IMR-90 (cell line): ENCODE measurements around the gene CRYZL1. TPM values are rescaled to one million over a fixed set of nuclear protein-coding genes. Genes with fewer than 3 reads are reported as not detected.

ENCODE experiments used
- ATAC-seq: fragments of 200-7000 bp; cut with Tn5 transposase; 2 replicates; pipeline ENCODE4 v1.9.1; 2020; ENCODE audit warnings: low read depth, mild to moderate bottlenecking, moderate library complexity
- BruUV-seq: library from RNA; stranded (reverse); fragments of 400-500 nt; replicated peaks from 2 replicates; lab custom pipeline; 2021; lab: Mats Ljungman, UMichigan
- CTCF ChIA-PET: fragments of 300-600 bp; formaldehyde crosslinking; extraction: SDS; loops from one replicate; lab custom pipeline; 2021; ENCODE audit warnings: antibody characterized with exemption; lab: Yijun Ruan, JAX
- POLR2A ChIA-PET: fragments of 300-600 bp; sonication (Branson Sonifier 250); formaldehyde crosslinking; loops from one replicate; lab custom pipeline; 2022; ENCODE audit warnings: antibody characterized with exemption; ENCODE audit not compliant: unreplicated experiment; lab: Charles Lee
- DNase-seq: peaks from one replicate; pipeline ENCODE4 v3.0.0; 2013
- H2AFZ ChIP-seq: replicated peaks from 2 replicates; pipeline ENCODE3; 2013; ENCODE audit warnings: low read length, mild to moderate bottlenecking; ENCODE audit not compliant: poor library complexity
- H2AK5ac ChIP-seq: 2 replicates; pipeline ENCODE4 v1.6.1; 2013; ENCODE audit warnings: low read depth, low read length, inconsistent platforms
- H2AK9ac ChIP-seq: replicated peaks from 2 replicates; pipeline ENCODE3; 2013; ENCODE audit warnings: mild to moderate bottlenecking, low read depth, low read length, moderate library complexity; ENCODE audit not compliant: poor library complexity
- H2BK120ac ChIP-seq: 2 replicates; pipeline ENCODE4 v1.6.1; 2013; ENCODE audit warnings: low read depth, low read length, inconsistent platforms
- H2BK15ac ChIP-seq: 3 replicates; pipeline ENCODE4 v1.6.1; 2013; ENCODE audit warnings: low read depth, low read length, inconsistent platforms
- H2BK20ac ChIP-seq: 2 replicates; pipeline ENCODE4 v1.6.1; 2013; ENCODE audit warnings: low read depth, mild to moderate bottlenecking, inconsistent platforms, low read length, moderate library complexity
- H2BK5ac ChIP-seq: 2 replicates; pipeline ENCODE4 v1.6.1; 2013; ENCODE audit warnings: mild to moderate bottlenecking, low read depth, low read length, inconsistent platforms; ENCODE audit not compliant: poor library complexity, severe bottlenecking
- H3K14ac ChIP-seq: replicated peaks from 2 replicates; pipeline ENCODE4 v1.6.1; 2013; ENCODE audit warnings: low read depth, low read length, inconsistent platforms
- H3K18ac ChIP-seq: 2 replicates; pipeline ENCODE4 v1.6.1; 2013; ENCODE audit warnings: low read depth, low read length, control low read depth
- H3K23ac ChIP-seq: 2 replicates; pipeline ENCODE4 v1.6.1; 2013; ENCODE audit warnings: low read depth, low read length, inconsistent platforms
- H3K27ac ChIP-seq: 2 replicates; pipeline ENCODE4 v1.5.1; 2013; ENCODE audit warnings: mild to moderate bottlenecking, control low read depth, low read length; ENCODE audit not compliant: insufficient read depth
- H3K27me3 ChIP-seq: 2 replicates; pipeline ENCODE4 v1.6.1; 2013; ENCODE audit warnings: low read length; ENCODE audit not compliant: control insufficient read depth, insufficient read depth
- H3K36me3 ChIP-seq: 2 replicates; pipeline ENCODE4 v1.6.1; 2013; ENCODE audit warnings: low read length, mixed read lengths; ENCODE audit not compliant: control insufficient read depth, insufficient read depth
- H3K4ac ChIP-seq: 2 replicates; pipeline ENCODE4 v1.6.1; 2013; ENCODE audit warnings: low read depth, low read length, inconsistent platforms
- H3K4me1 ChIP-seq: 2 replicates; pipeline ENCODE4 v1.6.1; 2013; ENCODE audit warnings: low read length, mixed read lengths; ENCODE audit not compliant: control insufficient read depth, insufficient read depth
- H3K4me2 ChIP-seq: 2 replicates; pipeline ENCODE4 v1.6.1; 2013; ENCODE audit warnings: low read depth, mild to moderate bottlenecking, control low read depth, low read length, moderate library complexity
- H3K4me3 ChIP-seq: 2 replicates; pipeline ENCODE4 v1.5.1; 2013; ENCODE audit warnings: low read depth, mild to moderate bottlenecking, control low read depth, low read length, moderate library complexity; ENCODE audit not compliant: insufficient read depth
- H3K56ac ChIP-seq: 2 replicates; pipeline ENCODE4 v1.6.1; 2013; ENCODE audit warnings: low read length, inconsistent platforms; ENCODE audit not compliant: insufficient read depth; ENCODE audit errors: extremely low read depth
- H3K79me1 ChIP-seq, 2 experiments: 2 replicates each; pipeline ENCODE4 v1.6.1; 2013; ENCODE audit warnings: low read length in 2 of 2, inconsistent platforms in 1 of 2, low read depth in 1 of 2
- H3K9ac ChIP-seq: 2 replicates; pipeline ENCODE4 v1.6.1; 2013; ENCODE audit warnings: low read depth, low read length, control low read depth
- H3K9me1 ChIP-seq: 2 replicates; pipeline ENCODE4 v1.6.1; 2013; ENCODE audit warnings: low read length, inconsistent platforms; ENCODE audit not compliant: insufficient read depth
- H3K9me3 ChIP-seq: 2 replicates; pipeline ENCODE4 v1.6.1; 2013; ENCODE audit warnings: low read length; ENCODE audit not compliant: control insufficient read depth, insufficient read depth
- H4K20me1 ChIP-seq: 2 replicates; pipeline ENCODE4 v1.6.1; 2013; ENCODE audit warnings: low read length, inconsistent platforms; ENCODE audit not compliant: insufficient read depth
- H4K5ac ChIP-seq: 2 replicates; pipeline ENCODE4 v1.6.1; 2013; ENCODE audit warnings: mild to moderate bottlenecking, low read depth, low read length, control low read depth
- H4K8ac ChIP-seq, 2 experiments: 2 replicates each; pipeline ENCODE4 v1.6.1; 2013; ENCODE audit warnings: low read depth in 2 of 2, low read length in 2 of 2, control low read depth in 1 of 2, inconsistent platforms in 1 of 2
- H4K91ac ChIP-seq: 2 replicates; pipeline ENCODE4 v1.6.1; 2013; ENCODE audit warnings: low read depth, low read length, inconsistent platforms; ENCODE audit not compliant: insufficient read depth
- POLR2A ChIP-seq: IDR thresholded peaks from 2 replicates; pipeline ENCODE4 v1.6.1; 2012; ENCODE audit warnings: mild to moderate bottlenecking, low read depth, low read length
- RFX5 ChIP-seq: IDR thresholded peaks from 2 replicates; pipeline ENCODE4 v1.8.0; 2012; ENCODE audit warnings: low read depth, mild to moderate bottlenecking, low read length, moderate library complexity
- WGBS, 2 experiments: methylation state at CpG; one replicate each; pipeline versions ENCODE4 v1.1.5 to v1.1.7; 2013; ENCODE audit warnings: missing lambda C conversion rate in 2 of 2; ENCODE audit not compliant: insufficient read length in 1 of 2; ENCODE audit errors: extremely low coverage in 2 of 2; 5-methylcytosine and 5-hydroxymethylcytosine counted together
- dilution Hi-C: fragments of 300-500 bp; cut with HindIII; formaldehyde crosslinking; loops from one replicate; pipeline ENCODE4 v1.14.3; 2018; ENCODE audit warnings: low sequenced_read_pairs; ENCODE audit not compliant: unreplicated experiment
- in situ Hi-C: fragments of 300-500 bp; cut with MboI; formaldehyde crosslinking; loops from 3 replicates; pipeline ENCODE4 v1.14.3; 2019; ENCODE audit warnings: low sequenced_read_pairs, inconsistent platforms, mixed read lengths
- intact Hi-C: fragments of 100-400 bp; cut with micrococcal nuclease; formaldehyde crosslinking; loops from 2 replicates; pipeline ENCODE4 v1.10.0; 2022
- polyA plus RNA-seq, 3 experiments: library from polyadenylated mRNA; depleted of rRNA; stranded (reverse); fragments of >200 nt; gene quantifications; 2 replicates each; pipeline ENCODE4 v1.2.3, GENCODE V29; 2012; ENCODE audit warnings: low replicate concordance in 1 of 3
- total RNA-seq: library from RNA; depleted of rRNA; stranded (reverse); fragments of >200 nt; gene quantifications from 2 replicates; pipeline ENCODE4 v1.2.3, GENCODE V29; 2012

CRYZL1 gene
- total and polyA plus RNA-seq, 2 of the 4 experiments (the other 2 are of a cell fraction), result 19.9 to 28.5 TPM

GRCh38 chr21:33647587-33647986, 6.0 kb upstream of the CRYZL1 start:
- Histone ChIP-seq H3K27ac (no peak overlapping the region), H3K4me3 (no peak overlapping the region), H4K20me1 (peaks cover 27% of the 10 kb centered on the region; the same call in 1 of the 2 replicates), H4K5ac (no peak overlapping the region), H2AFZ (no peak overlapping the region), H2BK20ac (no peak overlapping the region), H3K27me3 (no peaks in the 10 kb centered on the region), H3K18ac (no peak overlapping the region), H2BK5ac (no peak overlapping the region), H3K23ac (no peak overlapping the region), H3K9ac (no peak overlapping the region), H3K79me1 (peaks cover 23 to 75% of the 10 kb centered on the region in 2 experiments), H2BK15ac (no peak overlapping the region), H3K4ac (no peak overlapping the region), H2BK120ac (no peak overlapping the region), H3K36me3 (no peaks in the 10 kb centered on the region; the same call in 1 of the 2 replicates), H3K56ac (no peak overlapping the region), H4K91ac (no peak overlapping the region), H3K4me2 (no peak overlapping the region), H3K9me1 (peaks cover 14% of the 10 kb centered on the region), H3K4me1 (peaks cover 9% of the 10 kb centered on the region), H4K8ac (no peak overlapping the region), H2AK9ac (no peak overlapping the region), H3K14ac (no peak overlapping the region), H2AK5ac (no peak overlapping the region), H3K9me3 (no peaks in the 10 kb centered on the region)
- ChIA-PET CTCF (no interaction called here), POLR2A (no interaction called here)
- BruUV-seq, result no TSS peak
- ATAC-seq, result no peak
- no peak for DNase-seq
- dilution Hi-C loops (no loop called here), intact Hi-C loops (no loop called here), in situ Hi-C loops (loop anchor here (10.0 kb wide), 1 partner anchor 237 kb away; no protein-coding TSS in a partner anchor)
- TF ChIP-seq POLR2A (no peak), RFX5 (no peak)
- WGBS, 2 experiments, result no CpG with 5 or more reads among the region's 3 CpGs
